GM18508 (cell line): ENCODE measurements around the gene VSIG10.

ENCODE experiments used
- ATAC-seq: cut with Tn5 transposase; IDR thresholded peaks from one replicate; pipeline ENCODE4 v1.9.1; 2021; ENCODE audit warnings: moderate number of reproducible peaks; ENCODE audit not compliant: insufficient read depth, unreplicated experiment

VSIG10 gene

GRCh38 chr12:118061873-118062843, 41.7 kb downstream of the VSIG10 start:
- no peak for ATAC-seq

DNA sequence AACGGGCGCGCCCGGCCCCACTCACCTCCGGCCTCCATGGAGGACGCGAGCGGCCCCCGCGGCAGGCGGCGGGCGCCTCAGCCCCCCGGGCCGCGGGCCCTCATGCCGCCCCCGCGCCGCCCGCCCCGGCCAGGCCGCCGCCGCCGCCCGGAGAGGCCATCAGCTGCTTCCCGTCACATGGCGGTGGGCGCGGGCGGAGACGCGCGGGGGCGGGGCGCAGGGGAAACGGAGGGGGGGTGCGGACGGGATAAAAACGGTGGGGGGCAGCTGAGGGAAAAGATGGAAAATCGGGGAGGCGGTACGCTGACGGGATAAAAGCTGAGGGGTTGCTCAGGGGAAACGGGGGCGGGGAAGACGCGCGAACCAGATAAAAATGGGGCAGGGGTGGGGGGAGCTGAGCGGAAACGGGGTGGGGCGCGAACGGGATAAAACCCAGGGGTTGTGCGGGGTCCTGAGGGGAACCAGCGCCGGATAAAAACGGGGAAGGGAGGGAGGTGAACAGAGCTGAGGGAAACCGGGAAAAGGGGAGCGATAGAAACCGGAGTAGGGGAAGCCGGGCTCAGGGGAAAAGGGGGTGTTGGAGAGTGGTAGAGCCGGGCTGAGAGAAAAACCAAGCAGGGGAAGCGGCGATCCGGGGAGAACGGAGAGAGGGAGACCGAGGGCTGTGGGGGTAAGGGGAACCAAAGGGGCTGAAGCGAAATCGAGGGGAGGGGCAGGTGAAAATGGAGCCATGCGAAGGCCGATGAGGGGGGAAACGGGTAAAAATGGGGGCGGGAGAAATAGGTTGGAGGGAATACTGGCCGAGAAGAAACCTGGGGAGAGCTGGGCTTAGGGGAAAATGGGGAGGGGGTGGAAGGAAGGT, 42.6 kb downstream of the VSIG10 start, which contains the start of gene WSB2:
WSB2 (minus strand) TSS at position 169 of the 862 bp plus-strand sequence; CDS start at position 38, 131 bp downstream.
- ATAC-seq = no peak

- no peak for ATAC-seq
These were observed 43.4 kb downstream of the VSIG10 start for GRCh38 chr12:118060301-118061010.

GRCh38 chr12:118059341-118060191, 44.2 kb downstream of the VSIG10 start:
- no peak for ATAC-seq

DNA sequence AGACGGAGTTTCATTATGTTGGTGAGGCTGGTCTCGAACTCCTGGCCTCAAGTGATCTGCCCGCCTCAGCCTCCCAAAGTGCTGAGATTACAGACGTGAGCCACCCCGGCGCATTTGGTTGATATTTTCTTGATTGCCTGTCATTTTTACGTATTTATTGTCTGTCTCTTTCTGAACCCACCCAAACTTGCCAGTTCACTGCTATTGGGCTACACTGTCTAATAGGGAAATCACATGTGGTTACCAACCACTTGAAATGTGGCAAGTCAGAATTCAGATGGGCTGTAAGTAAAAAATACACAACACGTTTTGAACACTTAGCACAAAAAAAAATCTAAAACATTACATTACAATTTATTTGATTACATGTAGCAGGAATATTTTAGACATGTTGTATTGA, 44.9 kb downstream of the VSIG10 start:
- ATAC-seq = no peak

- no peak for ATAC-seq
These were observed 45.6 kb downstream of the VSIG10 start for GRCh38 chr12:118058227-118058626.

- no peak for ATAC-seq
These were observed 47.7 kb downstream of the VSIG10 start for GRCh38 chr12:118055865-118056773.

DNA sequence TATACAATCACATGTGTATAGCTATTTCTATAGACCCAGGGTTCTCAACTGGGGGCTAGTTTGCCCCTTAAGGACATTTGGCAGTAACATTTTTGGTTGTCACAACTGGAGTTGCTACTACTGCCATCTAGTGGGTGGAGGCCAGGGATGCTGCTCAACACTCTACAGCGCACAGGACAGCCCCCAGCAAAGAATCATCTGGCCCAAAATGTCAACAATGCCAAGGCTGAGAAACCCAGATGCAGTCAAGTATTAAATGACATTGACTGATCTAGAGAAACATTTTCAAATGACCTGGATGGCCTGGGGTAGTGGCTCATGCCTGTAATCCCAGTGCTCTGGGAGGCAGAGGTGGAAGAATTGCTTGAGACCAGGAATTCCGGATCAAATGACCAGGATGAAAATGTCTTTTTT, 48.7 kb downstream of the VSIG10 start:
- ATAC-seq = no peak

DNA sequence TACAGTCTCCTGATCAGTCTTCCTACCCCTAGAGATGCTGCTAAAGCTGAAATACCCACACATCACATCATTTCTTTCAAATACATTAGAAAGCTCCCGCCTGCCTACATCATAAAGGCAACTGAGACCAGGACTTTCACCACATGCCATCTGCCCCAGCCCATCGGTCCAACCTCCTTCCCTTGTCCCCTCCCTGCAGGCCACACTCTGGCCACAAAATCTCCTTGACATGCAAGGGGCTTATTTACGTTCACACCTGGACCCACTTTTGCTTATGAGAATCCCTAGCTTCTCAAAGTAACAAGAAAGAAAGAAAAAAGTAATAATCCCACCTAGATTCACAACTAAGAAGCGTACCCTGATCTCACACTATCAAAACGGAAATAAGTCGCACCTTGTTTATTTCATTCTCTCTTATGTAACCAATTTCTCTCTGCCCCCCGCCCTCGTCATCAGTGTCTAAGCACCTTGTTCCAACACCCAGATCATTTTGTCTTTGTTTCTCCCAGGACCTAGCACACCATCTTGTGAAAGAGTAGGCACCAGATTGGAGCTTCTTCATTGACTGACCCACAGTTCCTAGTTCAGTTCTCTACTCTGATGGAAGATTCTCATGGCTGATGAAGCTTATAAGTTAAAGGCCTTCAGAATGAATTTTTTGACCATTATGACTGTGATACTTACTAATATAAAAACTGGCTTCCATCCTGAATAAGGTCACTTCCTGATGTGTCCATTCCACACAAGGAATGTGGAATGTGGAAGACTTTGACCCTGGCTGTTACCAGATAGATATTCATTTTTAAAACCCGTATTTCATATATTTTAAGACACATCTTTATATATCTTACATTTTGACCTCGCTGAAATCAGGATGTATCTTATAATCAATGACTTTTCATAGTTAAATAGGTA, 50.5 kb downstream of the VSIG10 start:
- no peak for ATAC-seq

GRCh38 chr12:118052324-118053070, 51.3 kb downstream of the VSIG10 start:
- no peak for ATAC-seq

GRCh38 chr12:118050972-118051910, 52.6 kb downstream of the VSIG10 start:
- no peak for ATAC-seq

DNA sequence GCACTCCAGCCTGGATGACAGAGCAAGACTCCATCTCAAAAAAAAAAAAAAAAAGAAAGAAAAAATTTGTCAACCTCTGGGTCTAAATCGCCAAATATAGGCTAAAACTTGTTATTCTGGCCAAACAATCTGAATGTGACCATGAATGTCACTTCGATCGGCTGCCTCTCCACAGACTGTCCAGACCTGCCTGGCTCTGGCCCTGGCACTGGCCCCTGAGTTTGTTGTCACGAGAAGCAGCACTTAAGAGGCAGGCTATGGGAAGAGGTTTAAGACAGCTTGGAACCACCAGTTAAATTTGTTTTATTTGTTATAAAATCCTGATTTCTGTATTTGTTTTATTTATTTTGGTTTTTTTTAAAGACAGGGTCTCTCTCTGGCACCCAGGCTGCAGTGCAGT, 57.4 kb downstream of the VSIG10 start:
- no peak for ATAC-seq

GRCh38 chr12:118044577-118044976, 59.2 kb downstream of the VSIG10 start:
- ATAC-seq = no peak

- no peak for ATAC-seq
These were observed 59.7 kb downstream of the VSIG10 start for GRCh38 chr12:118044075-118044474.

GRCh38 chr12:118042091-118042490, 61.7 kb downstream of the VSIG10 start:
- no peak for ATAC-seq

DNA sequence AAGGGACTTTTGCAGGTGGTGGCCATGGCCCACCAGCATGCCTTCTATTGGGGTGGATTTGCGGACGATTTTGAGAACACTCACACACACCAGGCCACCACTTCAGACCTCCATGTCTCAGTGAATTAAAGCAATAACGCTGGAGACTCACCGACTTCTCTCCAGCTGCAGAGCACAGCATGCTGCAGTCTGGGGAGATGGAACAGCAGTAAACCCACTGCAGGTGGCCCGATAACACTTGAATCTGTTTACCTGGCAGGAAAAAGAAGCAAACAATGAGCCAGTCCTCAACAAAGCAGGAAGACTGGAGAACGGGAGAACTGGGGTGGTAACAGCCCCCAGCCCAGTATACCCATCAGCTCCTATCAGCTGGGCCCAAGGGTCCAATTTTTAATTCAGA, 65.7 kb downstream of the VSIG10 start:
- no peak for ATAC-seq
